T-helper 22 cell (primary cell): ENCODE results near the gene NAAA.
"Not testable (repeated sequence)": the region's sequence is repeated elsewhere in the genome, so short reads cannot be mapped to it uniquely, and the experiment has no call there.

Source experiments
- DNase-seq: peaks from one replicate; pipeline ENCODE4 v3.0.0-alpha.2; 2020; ENCODE audit warnings: low read depth

The NAAA gene

DNA sequence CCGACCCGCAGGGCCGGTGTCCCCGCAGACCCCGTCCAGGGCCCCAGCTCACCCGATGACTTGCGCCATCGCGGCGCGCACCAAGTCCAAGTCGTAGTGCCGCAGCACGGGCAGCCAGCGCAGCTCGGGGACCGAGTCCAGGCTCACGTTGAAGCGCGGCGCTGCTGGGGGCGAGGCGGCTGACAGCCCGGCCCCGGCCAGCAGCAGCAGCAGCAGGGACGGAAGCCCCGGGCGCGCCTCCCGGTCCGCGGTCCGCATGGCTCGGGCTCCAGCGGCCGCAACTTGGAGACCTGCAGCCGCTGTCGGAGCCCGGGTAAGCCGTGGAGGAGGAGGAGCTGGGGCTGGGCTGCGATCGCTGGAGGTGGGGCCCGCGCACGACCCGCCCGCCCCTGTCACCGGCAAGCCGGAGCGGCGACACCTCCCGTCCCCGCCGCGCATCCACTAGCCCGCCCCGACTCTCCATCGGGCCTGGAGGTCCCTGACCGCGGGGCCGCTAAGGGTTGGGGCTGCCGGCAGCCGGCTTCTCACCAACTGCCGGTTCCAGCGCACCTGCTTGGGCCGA, at the start of gene NAAA:
Gene NAAA, minus strand, starts transcription at position 322 of the 562 bp plus-strand sequence. Its CDS starts 64 bp downstream, at position 258.
- peak; percentile 71 for DNase-seq

- DNase-seq = no peak
Observed at GRCh38 chr4:75989846-75990528, 49.2 kb upstream of the NAAA start.

- no peak for DNase-seq
Observed at GRCh38 chr4:75985116-75985515, 44.3 kb upstream of the NAAA start.

GRCh38 chr4:75980576-75980975, 39.8 kb upstream of the NAAA start:
- DNase-seq = no peak

DNA sequence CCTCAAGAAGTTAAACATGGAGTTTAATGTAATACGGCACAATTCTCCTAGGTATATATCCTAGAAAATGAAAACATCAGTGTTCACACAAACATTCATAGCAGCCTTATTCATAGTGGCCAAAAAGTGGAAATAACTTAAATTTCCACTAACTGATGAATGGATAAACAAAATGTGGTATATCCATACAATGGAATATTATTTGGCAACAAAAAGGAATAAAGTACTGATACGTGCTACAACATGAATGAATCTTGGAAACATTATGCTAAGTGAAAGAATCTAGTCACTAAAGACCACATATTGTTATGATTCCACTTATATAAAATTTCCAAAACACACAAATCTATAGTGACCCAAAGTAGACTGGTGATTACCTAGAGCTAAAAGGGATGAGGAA, 35.4 kb upstream of the NAAA start:
- DNase-seq = no peak

- no peak for DNase-seq
Observed at GRCh38 chr4:75973766-75974165, 33.0 kb upstream of the NAAA start.

DNA sequence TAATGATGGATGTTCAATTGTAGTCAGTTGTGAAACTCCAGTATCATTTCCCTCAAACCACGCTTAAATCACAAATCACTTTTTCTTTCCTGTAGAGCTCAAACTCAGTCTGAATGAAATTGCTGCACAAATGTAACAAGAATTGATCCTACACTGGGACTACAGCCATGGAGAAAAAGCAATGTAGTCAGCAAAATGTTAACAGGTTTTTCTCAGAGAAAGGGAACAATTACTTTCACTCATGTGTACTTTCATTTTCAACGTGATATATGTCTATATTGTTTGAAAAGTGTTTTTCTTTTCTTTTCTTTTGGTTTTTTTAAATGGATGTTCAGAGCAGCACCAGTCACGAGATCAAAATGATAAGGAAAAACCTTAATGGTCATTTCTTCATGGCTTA, 27.3 kb upstream of the NAAA start:
- no peak for DNase-seq

- DNase-seq = no peak
Observed at GRCh38 chr4:75963558-75963957, 22.7 kb upstream of the NAAA start.

DNA sequence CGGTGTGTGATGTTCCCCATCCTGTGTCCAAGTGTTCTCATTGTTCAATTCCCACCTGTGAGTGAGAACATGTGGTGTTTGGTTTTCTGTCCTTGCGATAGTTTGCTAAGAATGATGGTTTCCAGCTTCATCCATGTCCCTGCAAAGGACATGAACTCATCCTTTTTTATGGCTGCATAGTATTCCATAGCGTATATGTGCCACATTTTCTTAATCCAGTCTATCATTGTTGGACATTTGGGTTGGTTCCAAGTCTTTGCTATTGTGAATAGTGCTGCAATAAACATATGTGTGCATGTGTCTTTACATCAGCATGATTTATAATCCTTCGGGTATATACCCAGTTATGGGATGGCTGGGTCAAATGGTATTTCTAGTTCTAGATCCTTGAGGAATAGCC, 21.3 kb upstream of the NAAA start:
- not testable (repeated sequence) for DNase-seq

DNA sequence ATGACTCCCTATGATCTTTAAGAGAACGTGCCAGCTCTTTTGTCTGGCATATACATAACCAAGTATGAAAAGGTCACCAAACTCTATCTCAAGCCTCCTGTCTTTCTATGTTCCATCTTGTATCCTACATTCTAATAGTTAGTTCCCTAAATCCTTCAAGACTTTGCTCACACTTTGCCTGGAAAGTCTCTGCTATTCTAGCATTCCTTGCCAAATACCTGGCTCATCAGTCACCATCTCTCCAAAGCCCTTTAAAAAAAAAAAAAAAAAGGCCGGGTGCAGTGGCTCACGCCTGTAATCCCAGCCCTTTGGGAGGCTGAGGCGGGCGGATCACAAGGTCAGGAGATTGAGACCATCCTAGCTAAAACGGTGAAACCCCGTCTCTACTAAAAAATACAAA, 17.7 kb upstream of the NAAA start:
- DNase-seq = not testable (repeated sequence)

GRCh38 chr4:75954811-75955210, 14.0 kb upstream of the NAAA start:
- DNase-seq = not testable (repeated sequence)

GRCh38 chr4:75953509-75953908, 12.7 kb upstream of the NAAA start:
- no peak for DNase-seq

DNA sequence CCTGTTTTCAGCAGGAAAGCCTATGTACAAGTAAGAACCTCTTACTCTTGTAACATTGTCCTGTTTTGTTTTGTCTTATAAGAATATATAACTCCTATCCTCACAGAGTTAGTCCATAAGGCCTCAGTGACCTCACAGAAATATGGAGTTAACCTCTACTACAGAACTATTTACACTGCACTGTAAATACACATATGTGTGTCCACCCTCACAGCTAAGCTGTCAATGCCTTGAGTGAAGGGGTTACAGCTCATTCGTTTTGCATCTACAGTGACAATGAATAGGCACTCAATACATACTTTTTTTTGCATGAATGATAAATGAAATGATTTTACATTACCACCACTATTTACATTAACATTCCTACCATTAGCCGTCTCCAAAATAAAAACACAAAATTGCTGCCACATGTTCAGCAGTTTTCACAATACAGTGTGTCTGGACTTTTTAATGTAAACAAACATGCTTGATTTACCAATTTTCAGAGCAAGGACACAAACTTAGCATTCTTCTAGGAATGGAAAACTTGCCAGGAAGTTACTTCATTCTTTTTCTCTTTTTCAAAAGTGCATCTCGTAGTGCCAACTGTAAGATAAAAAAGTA, 9.5 kb upstream of the NAAA start:
- no peak for DNase-seq

DNA sequence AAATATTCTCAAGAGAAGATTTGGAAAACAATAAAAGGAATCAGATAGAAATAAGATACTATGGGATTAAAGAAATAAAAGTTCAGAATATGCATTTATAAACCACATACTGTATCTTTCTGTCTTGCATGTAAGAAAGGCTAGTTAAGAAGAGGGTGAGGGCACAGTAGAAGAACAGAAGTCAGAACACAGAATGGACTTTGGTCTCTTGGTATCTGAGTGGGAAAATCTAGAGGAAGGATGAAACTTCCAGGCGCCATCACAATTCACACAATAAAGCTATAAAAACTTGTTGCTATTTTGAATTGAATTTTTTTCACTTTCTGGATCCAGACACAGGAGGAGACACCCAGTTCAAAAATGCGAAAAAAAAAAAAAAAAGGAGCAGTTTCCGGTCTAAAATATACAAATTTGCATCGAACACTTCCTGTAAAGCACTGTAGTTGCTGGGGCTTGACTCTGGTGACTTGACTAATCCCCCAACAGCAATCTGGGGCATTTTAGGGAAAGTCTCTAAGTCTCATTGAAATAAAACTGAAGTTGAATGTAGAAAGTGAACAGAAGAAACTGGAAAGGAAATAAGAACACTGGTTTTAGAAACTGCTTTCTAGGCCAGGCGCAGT, 8.1 kb upstream of the NAAA start:
- DNase-seq = no peak

DNA sequence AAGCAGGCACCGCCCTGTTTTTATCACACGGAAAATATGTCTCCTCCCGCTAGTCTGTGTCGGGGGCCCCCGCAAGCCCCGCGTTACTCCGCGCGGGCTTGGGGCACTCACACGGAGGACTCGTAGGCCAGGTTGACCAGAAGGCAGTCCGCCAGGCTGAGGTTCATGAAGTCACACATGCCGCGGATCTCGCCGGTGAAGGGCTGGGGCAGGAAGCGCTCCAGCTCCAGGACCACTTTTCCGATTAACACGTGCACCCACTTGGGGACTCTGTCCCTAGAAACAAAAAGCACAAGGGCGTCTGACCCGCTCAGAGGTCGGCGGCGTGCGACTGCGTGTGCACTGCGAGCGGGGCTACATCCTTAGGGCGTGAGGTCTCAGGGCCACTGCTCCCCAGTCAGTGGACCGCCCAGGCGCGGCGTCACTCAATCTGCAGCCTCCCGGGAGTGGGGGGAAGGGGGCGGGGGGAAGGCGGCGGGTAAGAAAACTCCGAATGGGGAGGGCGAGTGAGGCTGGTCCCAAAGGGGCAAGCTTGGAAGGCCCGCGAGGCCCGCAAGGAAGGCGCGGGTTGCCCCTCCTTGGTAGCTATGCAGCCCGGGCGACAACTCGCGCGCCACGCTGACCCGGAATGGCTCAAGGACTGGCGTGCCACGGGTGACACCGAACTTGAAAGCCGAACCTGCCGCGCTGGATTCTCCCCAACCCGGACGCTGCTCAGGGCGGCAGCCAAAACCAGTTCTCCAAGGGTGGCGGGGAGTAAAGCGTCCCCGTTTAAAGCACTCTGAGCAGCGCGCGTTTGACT, 722 bp downstream of the NAAA start:
- DNase-seq = peak; percentile 73

- DNase-seq = no peak
Observed at GRCh38 chr4:75935628-75936027, 5.2 kb downstream of the NAAA start.

DNA sequence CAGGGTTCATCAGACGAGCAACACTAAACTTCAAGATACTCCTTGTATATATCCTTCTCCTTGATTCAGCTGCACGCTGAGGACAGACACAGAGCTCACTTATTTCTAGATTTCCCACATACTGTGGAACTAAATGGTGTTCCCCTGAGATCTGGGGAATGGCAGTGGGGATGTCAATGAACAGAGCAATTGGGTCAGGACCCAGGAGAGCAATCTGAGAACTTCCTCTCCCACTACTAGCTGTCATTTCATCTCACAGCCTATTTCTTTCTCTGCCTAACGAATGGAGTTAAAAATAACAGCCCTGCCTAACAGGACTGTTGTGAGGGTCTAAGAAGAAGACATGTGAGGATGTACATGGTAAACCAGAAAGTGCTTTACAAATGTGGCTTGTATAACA, 10.7 kb downstream of the NAAA start:
- DNase-seq = no peak

DNA sequence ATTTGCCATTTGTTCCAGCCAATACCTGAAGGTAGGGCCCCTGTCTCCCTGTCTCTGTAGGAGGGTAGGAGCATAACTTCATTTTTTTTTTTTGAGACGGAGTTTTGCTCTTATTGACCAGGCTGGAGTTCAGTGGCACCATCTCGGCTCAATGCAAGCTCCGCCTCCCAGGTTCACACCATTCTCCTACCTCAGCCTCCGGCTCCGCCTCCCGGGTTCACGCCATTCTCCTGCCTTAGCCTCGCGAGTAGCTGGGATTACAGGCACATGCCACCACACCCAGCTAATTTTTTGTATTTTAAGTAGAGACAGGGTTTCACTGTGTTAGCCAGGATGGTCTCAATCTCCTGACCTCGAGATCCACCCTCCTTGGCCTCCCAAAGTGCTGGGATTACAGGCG, 15.9 kb downstream of the NAAA start:
- not testable (repeated sequence) for DNase-seq

GRCh38 chr4:75924309-75924827, 16.4 kb downstream of the NAAA start:
- DNase-seq = no peak

DNA sequence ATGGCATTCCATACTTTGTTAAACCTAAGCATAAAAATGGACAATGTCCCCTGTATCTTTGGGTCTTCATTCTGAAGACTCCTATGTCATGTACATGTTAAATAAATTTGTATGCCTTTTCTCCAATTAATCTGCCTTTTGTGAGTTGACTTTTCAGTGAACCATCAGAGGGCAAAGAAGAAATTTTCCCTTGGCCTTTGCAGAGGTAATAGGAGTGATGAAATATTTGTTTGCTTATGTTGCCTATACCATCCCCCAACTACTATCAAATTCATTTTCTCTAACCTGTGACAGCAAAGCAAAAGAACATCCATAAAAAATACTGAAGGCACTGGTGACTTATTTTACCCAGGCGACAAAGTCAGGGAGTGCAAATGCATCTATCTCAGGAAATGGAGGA, 18.2 kb downstream of the NAAA start:
- no peak for DNase-seq

DNA sequence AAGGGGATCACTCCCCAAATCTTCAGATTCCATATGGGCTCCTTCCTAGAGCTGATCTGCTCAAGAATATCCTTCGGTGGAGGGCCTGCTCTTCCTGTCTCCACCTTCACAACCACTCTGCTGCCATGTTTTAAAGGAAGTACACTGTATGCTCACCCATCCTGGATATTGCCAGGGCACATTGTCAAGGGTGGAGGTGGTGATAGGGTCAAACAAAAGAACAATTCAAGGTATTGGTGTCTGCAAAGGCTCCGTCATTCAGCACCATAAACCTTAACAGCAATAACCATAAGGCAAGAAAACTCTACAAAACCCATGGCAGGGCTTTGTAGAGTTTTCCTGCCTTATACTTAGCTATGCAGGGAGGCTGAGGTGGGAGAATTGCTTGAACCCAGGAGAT, 18.9 kb downstream of the NAAA start:
- no peak for DNase-seq

GRCh38 chr4:75920327-75920726, 20.5 kb downstream of the NAAA start:
- no peak for DNase-seq
